Measurements from ENCODE around the gene PFKL. TPM values are rescaled to one million over a fixed set of nuclear protein-coding genes. Genes with fewer than 3 reads are reported as not detected.

Gene PFKL
- total and polyA plus RNA-seq, 2 of the 8 experiments (the other 6 are each of a cell fraction or from before 2014, with no cell fraction given), result 80.2 to 82.3 TPM

DNA sequence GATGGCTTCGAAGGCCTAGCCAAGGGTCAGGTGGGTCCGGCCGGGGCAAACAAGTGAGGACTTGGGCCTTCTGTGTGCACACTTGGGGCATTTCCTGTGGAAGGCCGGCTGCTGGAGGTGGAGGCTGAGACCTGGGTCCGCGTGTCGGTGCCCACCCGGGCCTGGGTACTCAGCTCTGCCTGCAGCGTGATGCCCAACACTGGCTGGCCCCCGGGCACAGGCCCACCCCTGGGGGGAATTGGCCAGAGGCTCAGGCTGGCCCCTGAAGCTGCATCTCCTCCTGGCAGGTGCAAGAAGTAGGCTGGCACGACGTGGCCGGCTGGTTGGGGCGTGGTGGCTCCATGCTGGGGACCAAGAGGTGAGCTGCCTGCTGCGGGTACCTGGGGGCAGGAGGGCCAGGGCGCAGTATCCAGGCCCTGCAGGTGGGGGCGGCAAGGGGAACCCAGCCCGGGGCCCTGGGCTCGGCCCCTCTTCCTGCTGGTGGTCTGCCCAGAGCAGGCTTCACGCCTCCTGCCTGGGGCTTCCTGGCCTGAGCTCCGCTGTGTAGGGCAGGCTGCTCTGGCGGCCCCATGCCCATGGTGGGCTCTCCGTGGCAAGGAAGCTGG, 22.1 kb downstream of the PFKL start:
- FAIRE-seq, result no peak
- TF ChIP-seq RNF2 (IDR thresholded peaks at IDR 0.05; ENCODE audit: borderline replicate concordance, low read depth, low read length, missing control alignments, poor library complexity, severe bottlenecking), result no peak
- TF ChIP-seq, protein P1, sequence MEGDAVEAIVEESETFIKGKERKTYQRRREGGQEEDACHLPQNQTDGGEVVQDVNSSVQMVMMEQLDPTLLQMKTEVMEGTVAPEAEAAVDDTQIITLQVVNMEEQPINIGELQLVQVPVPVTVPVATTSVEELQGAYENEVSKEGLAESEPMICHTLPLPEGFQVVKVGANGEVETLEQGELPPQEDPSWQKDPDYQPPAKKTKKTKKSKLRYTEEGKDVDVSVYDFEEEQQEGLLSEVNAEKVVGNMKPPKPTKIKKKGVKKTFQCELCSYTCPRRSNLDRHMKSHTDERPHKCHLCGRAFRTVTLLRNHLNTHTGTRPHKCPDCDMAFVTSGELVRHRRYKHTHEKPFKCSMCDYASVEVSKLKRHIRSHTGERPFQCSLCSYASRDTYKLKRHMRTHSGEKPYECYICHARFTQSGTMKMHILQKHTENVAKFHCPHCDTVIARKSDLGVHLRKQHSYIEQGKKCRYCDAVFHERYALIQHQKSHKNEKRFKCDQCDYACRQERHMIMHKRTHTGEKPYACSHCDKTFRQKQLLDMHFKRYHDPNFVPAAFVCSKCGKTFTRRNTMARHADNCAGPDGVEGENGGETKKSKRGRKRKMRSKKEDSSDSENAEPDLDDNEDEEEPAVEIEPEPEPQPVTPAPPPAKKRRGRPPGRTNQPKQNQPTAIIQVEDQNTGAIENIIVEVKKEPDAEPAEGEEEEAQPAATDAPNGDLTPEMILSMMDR (IDR thresholded peaks at IDR 0.05; ENCODE audit: control extremely low read depth in 1 of 3, insufficient read depth in 1 of 3, low read depth in 1 of 3, low read length in 3 of 3), result peak in 1 of 3 experiments; percentile 18; a peak in 1 of 4 replicates
- TF ChIP-seq SUZ12 (IDR thresholded peaks at IDR 0.05; ENCODE audit: low read length), result no peak
- TF ChIP-seq CHD1 (IDR thresholded peaks at IDR 0.05; ENCODE audit: low read depth, low read length), result no peak
- TF ChIP-seq TBP (IDR thresholded peaks at IDR 0.05; ENCODE audit: low read depth, low read length), result no peak
- no peak for TF ChIP-seq ASH2L (IDR thresholded peaks at IDR 0.05; ENCODE audit: low read length)
- no peak for TF ChIP-seq BCL11A (IDR thresholded peaks at IDR 0.05; ENCODE audit: low read depth in 2 of 2, low read length in 2 of 2)
- TF ChIP-seq KDM1A (IDR thresholded peaks at IDR 0.05; ENCODE audit: borderline replicate concordance, low read length), result no peak
- no peak for TF ChIP-seq HDAC6 (IDR thresholded peaks at IDR 0.05; ENCODE audit: low read depth, low read length)
- no peak for TF ChIP-seq YY1 (IDR thresholded peaks at IDR 0.05; ENCODE audit: low read depth, low read length)

More for the DNA sequence above, 22.1 kb downstream of the PFKL start:
- ChIA-PET POLR2A (ENCODE audit: partially characterized antibody) (no interaction called here), CTCF (ENCODE audit: partially characterized antibody) (interaction anchor here (0.7 to 2.0 kb wide), 3 partner anchors 11 to 17 kb away, joined by 3 to 5 read pairs (median 4); no protein-coding TSS in a partner anchor)
- Histone ChIP-seq H2AFZ (ENCODE audit: low read length) (no peak overlapping the region), H3K9ac (replicated peaks in 1 of 4; ENCODE audit: extremely low read depth in 1 of 4, low read depth in 3 of 4, low read length in 3 of 4) (no peak overlapping the region), H2BK5ac (ENCODE audit: low read depth, low read length) (no peak overlapping the region), H3K79me2 (ENCODE audit: control insufficient read depth in 1 of 2, insufficient read depth in 2 of 2, low read length in 2 of 2) (no peaks in the 10 kb centered on the region), H3K4me1 (replicated peaks in 1 of 4; ENCODE audit: control insufficient read depth in 3 of 4, insufficient read depth in 4 of 4, low read length in 3 of 4) (no peaks in the 10 kb centered on the region), H4K91ac (replicated peaks; ENCODE audit: insufficient read length, low read length) (no peak overlapping the region), H4K20me1 (replicated peaks in 1 of 2; ENCODE audit: control insufficient read depth in 1 of 2, insufficient read depth in 2 of 2, low read length in 2 of 2) (peaks cover 0 to 3% of the 10 kb centered on the region in 2 experiments), H3K36me3 (ENCODE audit: control insufficient read depth in 2 of 4, insufficient read depth in 4 of 4, low read length in 3 of 4) (peaks cover 0 to 42% (median 1%) of the 10 kb centered on the region in 4 experiments; a peak in 2 of 8 replicates), H2BK120ac (replicated peaks; ENCODE audit: low read depth, low read length) (no peak overlapping the region), H3K27ac (ENCODE audit: low read depth, low read length) (no peak overlapping the region), H3K23me2 (ENCODE audit: low read depth, low read length) (no peaks in the 10 kb centered on the region), H2AK5ac (ENCODE audit: low read depth, low read length) (no peak overlapping the region), H3K4me2 (ENCODE audit: insufficient read depth in 1 of 2, low read depth in 2 of 2, low read length in 2 of 2) (no peak overlapping the region), H2BK20ac (ENCODE audit: low read length) (no peak overlapping the region), H3K14ac (ENCODE audit: insufficient read length) (no peak overlapping the region), H3K27me3 (replicated peaks in 1 of 4; ENCODE audit: control insufficient read depth in 3 of 4, extremely low read depth in 1 of 4, insufficient read depth in 3 of 4, low read length in 3 of 4) (no peaks in the 10 kb centered on the region), H3K18ac (ENCODE audit: extremely low read depth, low read length) (no peak overlapping the region), H3K4ac (replicated peaks; ENCODE audit: insufficient read length, low read depth, low read length) (no peak overlapping the region), H4K8ac (ENCODE audit: extremely low read depth, insufficient read depth, low read length) (peak overlapping the region; percentile 79; the same call in 1 of the 2 replicates), H3K56ac (replicated peaks; ENCODE audit: insufficient read length, low read depth, low read length) (no peak overlapping the region), H3K9me3 (ENCODE audit: insufficient read depth in 2 of 2, low read depth in 1 of 2, low read length in 1 of 2) (no peaks in the 10 kb centered on the region), H3K23ac (ENCODE audit: insufficient read length) (no peak overlapping the region), H3K79me1 (ENCODE audit: low read depth, low read length) (no peaks in the 10 kb centered on the region), H3K4me3 (ENCODE audit: extremely low read depth in 1 of 4, insufficient read depth in 2 of 4, low read depth in 3 of 4, low read length in 4 of 4) (no peak overlapping the region), H4K5ac (ENCODE audit: insufficient read length, low read depth, low read length) (no peak overlapping the region), H2BK15ac (ENCODE audit: low read length) (no peak overlapping the region), H2BK12ac (ENCODE audit: low read depth, low read length) (no peak overlapping the region)
- WGBS, 2 experiments (ENCODE audit: extremely low coverage in 1 of 2, insufficient coverage in 1 of 2, insufficient read length in 1 of 2, insufficient replicate concordance in 2 of 2, low coverage in 1 of 2, low lambda C conversion rate in 2 of 2, missing lambda C conversion rate in 1 of 2), result 85% methylated on average over 16 of the region's 23 CpGs; no CpG with 5 or more reads in 1 of the 2 experiments
- DNase-seq (ENCODE audit: low read depth in 1 of 2, low spot score in 2 of 2), result no peak

Data from H1 (cell line).